ENCODE measurements around the gene CSK.

- TF ChIP-seq CTCF (IDR thresholded peaks at IDR 0.05) (no peak), POLR2A (IDR thresholded peaks at IDR 0.05) (no peak)
These were observed 18.7 kb downstream of the CSK start for GRCh38 chr15:74800559-74801094.
